KMS-11 (cell line): Measurements from ENCODE around the gene TSPAN18.

Experiments
- H2AFZ ChIP-seq: fragments of 200-600 bp; sonication (generic); 2 replicates; pipeline ENCODE4 v1.6.1; 2016; ENCODE audit warnings: antibody characterized with exemption, mixed run types, low read depth
- H3K27ac ChIP-seq: fragments of 200-600 bp; sonication (generic); 2 replicates; pipeline ENCODE4 v1.6.1; 2016; ENCODE audit warnings: mild to moderate bottlenecking, mixed run types
- H3K27me3 ChIP-seq: fragments of 200-600 bp; sonication (generic); 2 replicates; pipeline ENCODE4 v1.6.1; 2017; ENCODE audit warnings: mild to moderate bottlenecking, low read depth, mixed run types, moderate library complexity; ENCODE audit not compliant: insufficient read depth
- H3K36me3 ChIP-seq: fragments of 200-600 bp; sonication (generic); 2 replicates; pipeline ENCODE4 v1.6.1; 2017; ENCODE audit warnings: mild to moderate bottlenecking, mixed run types; ENCODE audit not compliant: insufficient read depth
- H3K4me1 ChIP-seq: fragments of 200-600 bp; sonication (generic); 2 replicates; pipeline ENCODE4 v1.6.1; 2016; ENCODE audit warnings: mild to moderate bottlenecking, low read depth, mixed run types; ENCODE audit not compliant: poor library complexity, severe bottlenecking
- H3K4me2 ChIP-seq: fragments of 200-600 bp; sonication (generic); 2 replicates; pipeline ENCODE4 v1.7.0; 2016; ENCODE audit warnings: mild to moderate bottlenecking, mixed run types
- H3K4me3 ChIP-seq: fragments of 200-600 bp; sonication (generic); IDR thresholded peaks from 2 replicates; pipeline ENCODE4 v1.6.1; 2017; ENCODE audit warnings: low read depth, low read length, mixed read lengths; ENCODE audit not compliant: insufficient read depth
- H3K79me2 ChIP-seq: fragments of 200-600 bp; sonication (generic); 2 replicates; pipeline ENCODE4 v1.6.1; 2016; ENCODE audit warnings: low read depth, mixed run types; ENCODE audit not compliant: insufficient read depth
- H3K9ac ChIP-seq: fragments of 200-600 bp; sonication (generic); 2 replicates; pipeline ENCODE4 v1.6.1; 2016; ENCODE audit warnings: mild to moderate bottlenecking, mixed run types
- H4K20me1 ChIP-seq: fragments of 200-600 bp; sonication (generic); 2 replicates; pipeline ENCODE4 v1.6.1; 2016; ENCODE audit warnings: mild to moderate bottlenecking, mixed run types; ENCODE audit not compliant: insufficient read depth
- TF ChIP-seq, protein P1 (sequence below): fragments of 200-600 bp; sonication (generic); conservative IDR thresholded peaks from 2 replicates; pipeline ENCODE4 v1.6.1; 2017; ENCODE audit warnings: low read depth, mild to moderate bottlenecking, antibody characterized with exemption, low read length, moderate library complexity, mixed read lengths

The TSPAN18 gene

DNA sequence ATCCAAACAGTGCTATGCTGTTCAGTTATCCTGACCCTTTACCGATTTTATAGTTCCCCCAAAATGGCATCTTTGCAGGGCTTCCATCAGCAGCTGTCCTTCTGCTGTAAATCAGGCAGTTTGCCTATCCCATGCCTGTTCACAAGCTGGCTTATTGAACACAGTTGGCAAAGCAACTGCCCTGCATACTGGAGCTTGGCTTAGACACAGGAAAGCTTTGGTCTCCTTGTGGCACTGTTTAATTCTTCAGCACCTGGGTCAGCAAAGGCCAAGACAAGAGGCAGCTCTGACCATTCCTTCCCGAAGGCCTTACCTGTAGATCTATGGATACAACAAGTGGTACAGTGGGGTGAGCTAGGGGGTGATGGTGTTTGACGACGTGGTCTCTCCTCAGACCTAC is 32.2 kb downstream of the TSPAN18 start:
- Histone ChIP-seq H3K27ac (no peak overlapping the region), H3K79me2 (no peaks in the 10 kb centered on the region), H3K9ac (no peak overlapping the region), H3K4me2 (no peak overlapping the region), H4K20me1 (no peaks in the 10 kb centered on the region), H3K4me1 (no peaks in the 10 kb centered on the region), H3K36me3 (no peaks in the 10 kb centered on the region), H3K4me3 (no peak overlapping the region), H3K27me3 (no peaks in the 10 kb centered on the region), H2AFZ (no peak overlapping the region)
- TF ChIP-seq, protein P1, sequence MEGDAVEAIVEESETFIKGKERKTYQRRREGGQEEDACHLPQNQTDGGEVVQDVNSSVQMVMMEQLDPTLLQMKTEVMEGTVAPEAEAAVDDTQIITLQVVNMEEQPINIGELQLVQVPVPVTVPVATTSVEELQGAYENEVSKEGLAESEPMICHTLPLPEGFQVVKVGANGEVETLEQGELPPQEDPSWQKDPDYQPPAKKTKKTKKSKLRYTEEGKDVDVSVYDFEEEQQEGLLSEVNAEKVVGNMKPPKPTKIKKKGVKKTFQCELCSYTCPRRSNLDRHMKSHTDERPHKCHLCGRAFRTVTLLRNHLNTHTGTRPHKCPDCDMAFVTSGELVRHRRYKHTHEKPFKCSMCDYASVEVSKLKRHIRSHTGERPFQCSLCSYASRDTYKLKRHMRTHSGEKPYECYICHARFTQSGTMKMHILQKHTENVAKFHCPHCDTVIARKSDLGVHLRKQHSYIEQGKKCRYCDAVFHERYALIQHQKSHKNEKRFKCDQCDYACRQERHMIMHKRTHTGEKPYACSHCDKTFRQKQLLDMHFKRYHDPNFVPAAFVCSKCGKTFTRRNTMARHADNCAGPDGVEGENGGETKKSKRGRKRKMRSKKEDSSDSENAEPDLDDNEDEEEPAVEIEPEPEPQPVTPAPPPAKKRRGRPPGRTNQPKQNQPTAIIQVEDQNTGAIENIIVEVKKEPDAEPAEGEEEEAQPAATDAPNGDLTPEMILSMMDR = no peak

DNA sequence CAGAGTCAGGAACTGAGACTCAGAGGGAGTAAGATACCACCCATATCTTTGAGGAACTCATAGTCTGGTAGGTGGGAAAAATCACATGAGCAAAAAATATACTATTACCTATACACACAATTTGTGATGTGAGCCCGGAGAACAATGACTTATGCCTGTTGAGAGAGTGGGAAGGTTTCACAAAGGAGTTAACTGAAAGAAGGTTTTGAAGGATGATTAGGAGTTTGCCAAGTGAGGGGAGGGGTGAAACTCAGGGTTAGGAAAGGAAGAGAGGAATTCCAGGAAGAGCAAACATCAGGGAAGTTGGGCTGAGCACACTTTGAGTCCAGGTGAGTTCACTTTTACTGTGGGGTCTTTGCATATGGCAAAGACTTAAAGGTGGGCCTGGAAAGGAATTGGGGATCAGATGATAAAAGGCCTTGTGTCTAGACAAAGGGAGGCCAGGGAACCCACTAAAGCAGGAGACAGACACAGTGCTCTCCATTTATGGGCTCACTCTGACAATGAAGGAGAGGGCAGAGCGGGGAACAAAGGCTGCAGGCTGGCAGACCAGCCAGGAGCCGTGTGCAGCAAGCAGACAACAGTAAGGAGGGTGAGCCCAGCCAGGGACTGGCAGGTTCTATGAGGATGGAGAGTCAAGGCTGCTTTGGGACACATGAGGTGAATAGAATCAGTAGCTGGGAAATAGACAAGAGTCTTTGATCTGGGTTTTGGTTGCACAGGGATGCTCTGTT is 33.1 kb downstream of the TSPAN18 start:
- H4K20me1 ChIP-seq = no peaks in the 10 kb centered on the region
- no peaks in the 10 kb centered on the region for H3K79me2 ChIP-seq
- no peak overlapping the region for H2AFZ ChIP-seq
- H3K9ac ChIP-seq = no peak overlapping the region
- H3K27me3 ChIP-seq = no peaks in the 10 kb centered on the region
- no peak overlapping the region for H3K4me3 ChIP-seq
- H3K36me3 ChIP-seq = no peaks in the 10 kb centered on the region
- H3K4me1 ChIP-seq = no peaks in the 10 kb centered on the region
- no peak overlapping the region for H3K4me2 ChIP-seq
- TF ChIP-seq, protein P1 = no peak
- H3K27ac ChIP-seq = no peak overlapping the region

DNA sequence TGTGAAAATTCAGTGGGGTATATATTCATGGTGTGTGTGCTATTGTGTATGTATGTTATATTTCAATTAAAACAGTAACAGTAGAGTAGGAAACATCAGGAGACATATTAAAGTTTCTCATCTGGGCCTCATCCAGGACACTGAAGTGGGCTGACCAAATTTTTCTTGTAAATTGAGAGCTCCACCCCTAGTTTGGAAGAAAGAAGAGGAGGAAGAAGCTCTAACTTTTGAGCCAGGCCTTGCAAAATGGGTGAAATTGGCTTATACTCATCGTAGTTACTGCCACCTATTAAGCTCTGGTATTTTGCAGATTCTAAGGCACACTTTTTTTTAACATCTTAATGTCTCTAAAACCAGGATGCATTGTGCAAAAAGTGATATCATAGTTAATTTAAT is 33.7 kb downstream of the TSPAN18 start:
- no peak overlapping the region for H3K27ac ChIP-seq
- no peaks in the 10 kb centered on the region for H3K4me1 ChIP-seq
- H3K27me3 ChIP-seq = no peaks in the 10 kb centered on the region
- no peaks in the 10 kb centered on the region for H3K79me2 ChIP-seq
- H3K36me3 ChIP-seq = no peaks in the 10 kb centered on the region
- H3K4me3 ChIP-seq = no peak overlapping the region
- H2AFZ ChIP-seq = no peak overlapping the region
- H3K9ac ChIP-seq = no peak overlapping the region
- no peak overlapping the region for H3K4me2 ChIP-seq
- no peaks in the 10 kb centered on the region for H4K20me1 ChIP-seq
- TF ChIP-seq, protein P1 = no peak

DNA sequence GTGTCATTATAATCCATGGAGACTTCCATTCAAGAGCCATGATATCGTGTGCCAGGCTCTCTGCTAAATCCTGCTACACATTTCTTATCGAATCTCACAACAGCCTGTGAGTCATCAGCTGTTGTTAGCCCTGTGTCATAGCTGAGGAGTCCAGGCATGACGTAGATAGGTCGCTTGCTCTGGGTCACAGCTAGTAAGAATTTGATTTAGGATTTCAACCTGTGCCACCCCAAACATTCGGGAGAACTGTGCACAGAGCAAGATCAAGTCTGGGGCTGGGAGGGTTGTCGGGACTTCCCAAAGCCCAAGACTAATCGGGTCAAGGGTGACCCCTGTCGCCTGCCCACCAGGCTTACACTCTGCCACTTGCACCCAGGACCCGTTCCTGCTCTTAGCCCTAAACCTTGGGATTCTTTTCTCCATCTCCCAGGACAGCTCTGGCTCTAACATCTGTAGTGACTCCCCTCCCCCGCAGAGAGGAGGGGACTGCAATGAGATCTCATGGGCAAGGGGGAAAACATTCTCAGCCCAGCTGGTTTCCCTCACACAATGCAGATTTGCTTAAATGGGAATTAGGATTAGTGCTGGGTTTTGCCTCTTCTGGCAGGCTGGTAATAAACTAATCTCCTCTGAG is 34.3 kb downstream of the TSPAN18 start:
- Histone ChIP-seq H3K36me3 (no peaks in the 10 kb centered on the region), H3K27ac (no peak overlapping the region), H2AFZ (no peak overlapping the region), H3K9ac (no peak overlapping the region), H3K27me3 (no peaks in the 10 kb centered on the region), H3K4me2 (no peak overlapping the region), H3K79me2 (no peaks in the 10 kb centered on the region), H3K4me1 (no peaks in the 10 kb centered on the region), H3K4me3 (no peak overlapping the region), H4K20me1 (no peaks in the 10 kb centered on the region)
- TF ChIP-seq, protein P1 = no peak
